HG03575 (cell line): ENCODE results near the gene PLAAT3.
"Not testable (repeated sequence)": the region's sequence is repeated elsewhere in the genome, so short reads cannot be mapped to it uniquely, and the experiment has no call there.

ENCODE experiments used
- ATAC-seq: cut with Tn5 transposase; IDR thresholded peaks from one replicate; pipeline ENCODE4 v1.9.1; 2021; ENCODE audit not compliant: unreplicated experiment, insufficient number of reproducible peaks, low FRiP score; ENCODE audit errors: extremely low read depth

PLAAT3 gene

DNA sequence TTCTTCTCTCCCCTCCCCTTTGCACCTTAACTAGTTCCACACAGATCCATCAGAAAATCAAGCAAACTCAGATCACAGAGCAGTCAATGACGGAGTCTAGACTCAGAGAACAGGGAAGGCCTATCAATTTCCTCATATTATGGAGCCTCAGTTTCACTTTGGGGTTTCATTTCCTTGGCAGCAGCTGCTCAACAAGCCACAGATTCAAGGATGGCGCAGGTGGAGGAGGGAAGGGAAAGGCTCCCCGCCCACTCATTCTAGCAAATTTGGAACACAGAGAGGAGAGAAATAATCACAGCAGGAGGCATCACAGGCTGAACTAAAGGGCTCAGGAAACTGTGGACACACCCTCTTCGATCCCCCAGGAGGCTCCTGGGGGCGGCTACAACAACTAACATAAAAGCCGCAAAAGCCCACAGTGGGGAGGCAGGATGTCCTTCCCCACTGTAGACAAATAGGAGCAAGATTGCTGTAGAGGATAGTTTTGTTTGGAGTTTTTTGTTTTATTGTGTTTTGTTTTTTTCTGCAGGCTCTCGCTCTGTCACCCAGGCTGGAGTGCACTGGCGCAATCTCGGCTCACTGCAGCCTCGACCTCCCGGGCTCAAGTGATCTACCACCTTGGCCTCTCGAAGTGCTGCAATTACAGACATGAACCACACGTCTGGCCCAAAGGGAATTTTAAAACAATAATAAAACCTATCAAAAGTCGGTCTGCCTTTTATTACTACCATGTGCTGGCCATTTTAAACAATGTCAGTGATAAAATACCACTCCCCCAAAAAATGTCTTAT lies 3.4 kb downstream of the PLAAT3 start:
- no peak for ATAC-seq

DNA sequence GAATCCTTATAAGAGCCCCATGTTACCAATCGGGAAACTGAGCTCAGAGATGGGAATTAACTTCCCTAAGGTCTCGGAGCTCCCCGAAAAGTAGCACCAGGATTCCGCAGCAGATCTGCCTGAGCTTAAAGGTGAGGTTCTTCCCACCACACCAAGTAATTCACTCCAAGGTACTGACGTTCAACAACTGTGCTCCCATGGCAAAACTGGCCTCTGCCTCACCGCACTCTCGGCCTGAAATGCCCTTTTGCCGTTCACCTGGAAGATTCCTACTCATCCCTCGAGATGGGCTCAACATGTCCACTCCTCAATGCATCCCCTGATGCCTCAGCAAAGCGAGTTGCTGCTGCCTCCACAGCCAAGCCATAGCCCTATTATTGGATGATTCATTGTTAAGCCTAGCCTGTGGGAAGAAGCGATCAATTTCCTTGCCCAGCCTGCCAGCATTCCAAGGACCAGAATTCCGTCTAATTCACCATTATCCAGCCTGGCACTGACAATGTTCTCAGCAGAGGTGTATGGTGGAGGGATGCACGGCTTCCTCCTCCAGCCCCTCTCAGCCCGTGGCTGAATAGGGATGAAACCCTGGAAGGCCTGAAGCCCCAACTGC lies 4.2 kb downstream of the PLAAT3 start:
- no peak for ATAC-seq

GRCh38 chr11:63609536-63609935 lies 4.7 kb downstream of the PLAAT3 start:
- no peak for ATAC-seq

GRCh38 chr11:63608353-63609345 lies 5.6 kb downstream of the PLAAT3 start:
- no peak for ATAC-seq

GRCh38 chr11:63603180-63603518 lies 11.1 kb downstream of the PLAAT3 start:
- no peak for ATAC-seq

DNA sequence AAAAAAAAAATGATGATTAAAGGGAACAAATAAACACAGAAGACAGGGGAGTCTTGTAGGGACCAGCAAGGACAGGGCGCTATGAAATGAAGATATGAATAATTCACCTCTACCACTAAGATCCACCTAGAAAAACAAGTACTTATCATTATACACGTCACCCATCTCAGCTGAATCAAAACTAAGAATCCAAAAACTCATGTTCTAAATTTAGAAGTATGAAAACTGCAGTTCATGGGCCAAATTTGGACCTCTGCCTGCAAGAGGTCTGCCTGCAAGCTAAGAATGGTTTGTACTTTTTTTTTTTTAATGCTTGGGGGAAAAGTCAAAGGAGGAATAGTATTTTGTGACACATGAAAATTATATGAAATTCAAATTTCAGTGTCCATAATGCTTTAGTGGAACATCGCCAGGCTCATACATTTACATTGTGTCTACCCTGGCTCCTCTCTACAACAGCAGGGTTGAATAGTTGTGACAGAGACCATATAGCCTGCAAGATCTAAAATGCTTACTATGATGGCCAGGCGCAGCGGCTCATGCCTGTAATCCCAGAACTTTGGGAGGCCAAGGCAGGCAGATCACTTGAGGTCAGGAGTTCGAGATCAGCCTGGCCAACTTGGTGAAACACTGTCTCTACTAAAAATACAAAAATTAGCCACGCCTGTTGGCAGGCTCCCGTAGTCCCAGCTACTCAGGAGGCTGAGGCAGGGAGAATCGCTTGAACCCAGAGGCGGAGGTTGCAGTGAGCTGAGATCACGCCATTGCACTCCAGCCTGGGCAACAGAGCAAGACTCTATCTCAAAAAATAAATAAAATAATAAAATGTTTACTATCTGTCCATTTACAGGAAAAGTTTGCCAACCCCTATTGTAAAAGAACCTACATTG lies 11.7 kb downstream of the PLAAT3 start:
- ATAC-seq, result not testable (repeated sequence)

DNA sequence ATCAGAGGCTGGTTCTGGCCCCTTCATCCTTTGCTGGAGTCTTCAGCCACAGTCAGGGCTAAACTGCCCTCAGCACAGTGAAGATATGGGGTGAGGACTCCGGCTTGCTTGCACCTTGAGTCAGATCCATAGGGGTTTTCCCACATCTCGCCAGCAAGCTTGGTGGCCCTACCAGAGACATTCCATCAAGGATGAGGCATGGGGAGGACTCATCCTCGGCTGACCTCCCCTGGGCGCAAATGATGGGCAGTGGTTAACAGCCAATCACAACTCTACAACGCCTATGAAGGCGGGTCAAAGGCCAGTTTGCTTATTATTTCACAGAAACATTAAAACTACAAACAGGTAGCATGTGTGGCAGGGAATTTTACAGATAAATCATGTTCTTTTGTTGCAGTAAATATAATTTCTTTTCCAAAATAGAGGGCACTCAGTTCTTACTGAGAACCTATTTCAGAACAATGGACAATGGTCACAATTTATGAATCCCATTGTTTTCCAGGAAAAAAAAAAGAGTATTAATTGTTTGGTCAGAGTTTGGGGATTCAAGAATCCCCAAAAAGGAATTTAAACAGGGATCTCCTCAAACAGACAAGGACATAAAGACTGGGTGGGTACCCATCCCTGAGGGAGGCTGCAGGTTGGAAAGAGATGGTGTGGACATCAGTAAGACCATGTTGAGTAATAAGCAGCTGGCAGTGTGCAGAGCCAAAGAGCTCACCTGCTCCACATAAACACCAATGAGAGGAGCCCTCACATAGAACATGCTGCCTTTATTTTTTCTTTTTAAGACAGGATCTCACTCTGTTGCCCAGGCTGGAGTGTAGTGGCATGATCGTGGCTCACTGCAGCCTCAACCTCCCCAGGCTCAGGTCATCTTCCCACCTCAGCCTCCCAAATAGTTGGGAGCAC lies 14.8 kb downstream of the PLAAT3 start:
- no peak for ATAC-seq

DNA sequence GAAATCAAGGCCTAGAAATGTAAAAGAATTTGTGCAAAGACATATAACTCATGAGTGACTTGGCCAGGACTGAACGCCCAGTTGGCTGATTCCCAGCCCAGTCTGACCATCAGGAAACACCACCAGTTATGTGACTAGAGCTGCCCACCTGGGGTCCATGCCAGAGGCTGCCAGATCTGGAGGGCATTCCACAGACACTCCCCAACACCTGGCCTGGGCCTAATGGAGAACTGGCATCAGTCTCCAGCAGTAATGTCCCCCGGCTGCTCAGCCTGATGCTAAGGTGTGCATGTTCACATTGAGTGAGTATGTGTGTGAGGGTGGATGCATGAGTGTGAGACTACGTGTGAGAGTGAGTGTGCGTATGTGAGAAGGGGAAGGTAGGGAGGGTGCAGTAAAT lies 15.7 kb downstream of the PLAAT3 start:
- ATAC-seq, result no peak

GRCh38 chr11:63595296-63595695 lies 18.9 kb downstream of the PLAAT3 start:
- no peak for ATAC-seq

DNA sequence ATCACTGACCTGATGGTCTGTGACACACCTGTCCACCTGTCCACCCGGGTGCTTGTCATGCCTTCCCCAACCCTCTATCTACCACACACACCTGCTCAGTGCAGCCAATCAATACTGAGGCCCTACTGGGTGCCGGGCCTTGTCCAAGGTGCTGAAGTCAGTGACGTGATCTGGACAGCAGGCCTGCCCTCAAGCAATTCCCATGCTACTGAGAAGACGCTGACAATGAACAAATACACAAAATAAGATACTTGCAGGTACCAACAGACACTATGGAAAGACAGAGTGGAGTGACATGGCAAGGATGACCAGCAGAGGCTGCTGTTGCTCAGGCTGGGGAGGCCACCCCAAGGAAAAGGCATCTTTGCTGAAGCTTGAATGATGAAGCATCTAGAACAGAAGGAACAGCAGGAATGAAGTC lies 21.2 kb downstream of the PLAAT3 start:
- no peak for ATAC-seq

DNA sequence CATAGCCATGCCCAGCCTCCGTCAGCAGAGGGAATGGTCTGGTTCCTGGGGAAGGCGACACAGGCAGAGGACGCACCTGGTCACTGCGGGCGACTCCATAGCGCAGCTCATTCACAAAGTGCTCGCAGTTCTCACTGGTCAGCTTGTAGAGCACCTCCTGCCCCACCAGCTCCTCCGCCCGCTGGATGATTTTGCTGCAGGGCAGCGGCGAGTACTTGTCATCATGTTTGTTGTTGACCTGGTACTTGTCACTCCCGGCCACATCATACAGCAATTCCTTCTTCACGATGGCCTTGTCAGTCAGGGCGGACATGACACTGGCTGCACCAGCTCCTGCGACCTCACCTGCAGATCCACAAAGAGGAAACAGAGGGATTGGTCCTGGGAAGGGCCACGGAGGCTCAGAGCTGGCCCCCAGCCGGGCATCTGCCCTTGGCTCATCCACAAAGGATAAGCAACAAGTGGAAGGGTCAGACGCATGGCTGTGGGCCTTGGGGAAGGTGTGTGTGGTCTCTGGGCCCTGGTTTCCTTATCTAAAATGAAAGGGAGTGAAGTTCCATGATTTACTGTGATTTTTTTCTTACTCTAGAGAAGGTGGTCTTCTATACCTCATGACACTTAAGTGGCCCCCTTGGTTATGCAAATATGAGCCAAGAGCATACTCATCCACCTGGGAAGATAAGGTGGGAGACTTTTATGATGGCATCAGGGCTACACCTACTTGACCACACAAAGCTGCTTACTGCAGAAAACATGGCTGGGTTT lies 24.0 kb downstream of the PLAAT3 start:
- ATAC-seq, result no peak

DNA sequence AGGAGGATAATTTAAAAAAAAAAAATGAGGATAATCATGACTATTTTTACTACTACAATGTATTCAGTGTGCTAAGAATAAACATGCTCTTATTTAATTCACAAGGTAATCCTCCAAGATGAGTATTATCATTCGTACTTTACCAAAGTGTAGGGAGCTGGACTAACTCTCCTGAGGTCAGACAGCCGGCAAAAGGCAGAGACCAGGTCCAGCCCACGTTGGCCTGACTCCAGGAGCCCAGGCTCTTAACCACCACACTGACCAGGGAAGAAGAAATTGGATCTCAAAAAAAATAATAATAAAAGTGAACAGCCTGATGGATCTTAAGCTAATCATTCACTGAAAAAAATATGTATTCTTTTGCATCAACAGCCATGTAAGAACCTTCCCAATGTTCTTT lies 25.2 kb downstream of the PLAAT3 start:
- no peak for ATAC-seq

- no peak for ATAC-seq
These were observed 27.6 kb downstream of the PLAAT3 start for GRCh38 chr11:63586451-63587166.

DNA sequence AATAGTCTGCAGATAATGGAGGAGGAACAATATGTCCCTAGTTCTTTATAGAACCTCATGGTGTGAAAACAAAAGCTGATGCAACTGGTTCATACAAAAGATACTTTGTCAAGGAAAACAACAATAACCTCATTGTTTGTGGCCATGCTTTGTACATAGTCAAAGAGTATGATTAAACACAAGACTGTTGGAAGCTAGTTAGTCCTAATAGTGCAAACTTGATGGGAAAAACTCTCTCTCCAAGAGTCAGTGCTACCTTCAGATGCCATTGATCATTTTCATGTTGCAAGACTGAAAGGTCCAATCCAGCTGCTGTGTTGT lies 30.9 kb downstream of the PLAAT3 start:
- ATAC-seq, result no peak

DNA sequence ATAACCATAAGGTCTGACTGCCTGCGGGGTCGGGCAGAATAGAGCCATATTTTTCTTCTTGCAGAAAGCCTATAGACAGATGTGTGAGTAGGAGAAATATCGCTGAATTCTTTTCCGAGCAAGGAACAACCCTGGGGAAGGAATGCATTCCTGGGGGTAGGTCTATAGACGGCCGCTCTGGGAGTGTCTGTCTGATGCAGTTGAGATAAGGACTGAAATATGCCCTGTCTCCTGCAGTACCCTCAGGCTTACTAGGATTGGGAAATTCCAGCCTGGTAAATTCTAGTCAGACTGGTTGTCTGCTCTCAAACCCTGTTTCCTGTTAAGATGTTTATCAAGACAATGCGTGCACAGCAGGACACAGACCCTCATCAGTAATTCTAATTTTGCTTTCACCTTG lies 33.0 kb downstream of the PLAAT3 start:
- not testable (repeated sequence) for ATAC-seq

DNA sequence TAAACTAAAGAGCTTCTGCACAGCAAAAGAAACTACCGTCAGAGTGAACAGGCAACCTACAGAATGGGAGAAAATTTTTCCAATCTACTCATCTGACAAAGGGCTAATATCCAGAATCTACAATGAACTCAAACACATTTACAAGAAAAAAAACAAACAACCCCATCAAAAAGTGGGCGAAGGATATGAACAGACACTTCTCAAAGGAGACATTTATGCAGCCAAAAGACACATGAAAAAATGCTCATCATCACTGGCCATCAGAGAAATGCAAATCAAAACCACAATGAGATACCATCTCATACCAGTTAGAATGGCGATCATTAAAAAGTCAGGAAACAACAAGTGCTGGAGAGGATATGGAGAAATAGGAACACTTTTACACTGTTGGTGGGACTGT lies 35.4 kb downstream of the PLAAT3 start:
- ATAC-seq, result not testable (repeated sequence)
